Measurements from ENCODE around the gene KIFC1.

KIFC1 gene

GRCh38 chr6:33437666-33438065 is 46.0 kb downstream of the KIFC1 start:
- H3K4me3 ChIP-seq (ENCODE audit: low read depth in 1 of 2, low read length in 1 of 2) = no peak overlapping the region
- H3K9me3 ChIP-seq = no peaks in the 10 kb centered on the region
- no peak for TF ChIP-seq CTCF (IDR thresholded peaks at IDR 0.05)
- H3K27ac ChIP-seq = no peak overlapping the region
- no peaks in the 10 kb centered on the region for H3K36me3 ChIP-seq
- H3K27me3 ChIP-seq = peaks cover 14% of the 10 kb centered on the region
- peaks cover 0 to under 1% of the 10 kb centered on the region in 2 experiments for H3K4me1 ChIP-seq (ENCODE audit: control insufficient read depth in 1 of 2, insufficient read depth in 1 of 2, low read depth in 1 of 2, low read length in 1 of 2)

GRCh38 chr6:33438978-33439594 is 47.5 kb downstream of the KIFC1 start:
- no peak overlapping the region for H3K4me3 ChIP-seq (ENCODE audit: low read depth in 1 of 2, low read length in 1 of 2)
- H3K27me3 ChIP-seq = no peaks in the 10 kb centered on the region
- H3K27ac ChIP-seq = no peak overlapping the region
- H3K9me3 ChIP-seq = no peaks in the 10 kb centered on the region
- no peaks in the 10 kb centered on the region for H3K36me3 ChIP-seq
- peaks cover 3 to 6% of the 10 kb centered on the region in 2 experiments for H3K4me1 ChIP-seq (ENCODE audit: control insufficient read depth in 1 of 2, insufficient read depth in 1 of 2, low read depth in 1 of 2, low read length in 1 of 2)
- TF ChIP-seq CTCF (IDR thresholded peaks at IDR 0.05) = no peak

- Histone ChIP-seq H3K27me3 (no peaks in the 10 kb centered on the region), H3K4me3 (ENCODE audit: low read depth in 1 of 2, low read length in 1 of 2) (no peak overlapping the region), H3K4me1 (ENCODE audit: control insufficient read depth in 1 of 2, insufficient read depth in 1 of 2, low read depth in 1 of 2, low read length in 1 of 2) (peaks cover 13 to 16% of the 10 kb centered on the region in 2 experiments), H3K9me3 (no peaks in the 10 kb centered on the region), H3K36me3 (no peaks in the 10 kb centered on the region), H3K27ac (no peak overlapping the region)
- no peak for TF ChIP-seq CTCF (IDR thresholded peaks at IDR 0.05)
Measured at GRCh38 chr6:33439956-33440648, 48.5 kb downstream of the KIFC1 start.

- H3K27me3 ChIP-seq = no peaks in the 10 kb centered on the region
- H3K4me1 ChIP-seq (ENCODE audit: control insufficient read depth in 1 of 2, insufficient read depth in 1 of 2, low read depth in 1 of 2, low read length in 1 of 2) = peaks cover 20 to 23% of the 10 kb centered on the region in 2 experiments
- no peaks in the 10 kb centered on the region for H3K9me3 ChIP-seq
- no peak overlapping the region for H3K27ac ChIP-seq
- no peaks in the 10 kb centered on the region for H3K36me3 ChIP-seq
- no peak overlapping the region for H3K4me3 ChIP-seq (ENCODE audit: low read depth in 1 of 2, low read length in 1 of 2)
- no peak for TF ChIP-seq CTCF (IDR thresholded peaks at IDR 0.05)
Measured at GRCh38 chr6:33440649-33441309, 49.2 kb downstream of the KIFC1 start.

- H3K36me3 ChIP-seq = no peaks in the 10 kb centered on the region
Measured at GRCh38 chr6:33441457-33441856, 49.8 kb downstream of the KIFC1 start.

More at GRCh38 chr6:33441457-33441856, 49.8 kb downstream of the KIFC1 start:
- no peaks in the 10 kb centered on the region for H3K27me3 ChIP-seq
- no peak overlapping the region for H3K27ac ChIP-seq
- peaks cover 27 to 30% of the 10 kb centered on the region in 2 experiments for H3K4me1 ChIP-seq (ENCODE audit: control insufficient read depth in 1 of 2, insufficient read depth in 1 of 2, low read depth in 1 of 2, low read length in 1 of 2)
- no peaks in the 10 kb centered on the region for H3K9me3 ChIP-seq
- TF ChIP-seq CTCF (IDR thresholded peaks at IDR 0.05) = no peak
- no peak overlapping the region for H3K4me3 ChIP-seq (ENCODE audit: low read depth in 1 of 2, low read length in 1 of 2)
